Hepatocyte (in vitro differentiated cells): ENCODE measurements around the gene TTC7B. TPM values are rescaled to one million over a fixed set of nuclear protein-coding genes. Genes with fewer than 3 reads are reported as not detected.
A peak's percentile ranks its signal among the peaks of the same experiment; 100 is the strongest.

Source experiments
- DNase-seq: peaks from one replicate; pipeline ENCODE4 v3.0.0-alpha.2; 2016; ENCODE audit warnings: low spot score
- H2AFZ ChIP-seq: fragments of 200-600 bp; sonication (generic); 2 replicates; pipeline ENCODE4 v1.6.0; 2016; ENCODE audit warnings: antibody characterized with exemption, mild to moderate bottlenecking
- H3K27ac ChIP-seq: fragments of 200-600 bp; sonication (generic); 2 replicates; pipeline ENCODE4 v1.5.1; 2016; ENCODE audit warnings: mild to moderate bottlenecking
- H3K27me3 ChIP-seq: fragments of 200-600 bp; sonication (generic); 2 replicates; pipeline ENCODE4 v1.6.1; 2016
- H3K36me3 ChIP-seq: fragments of 200-600 bp; sonication (generic); replicated peaks from 2 replicates; pipeline ENCODE4 v1.5.1; 2016; ENCODE audit warnings: low read depth; ENCODE audit not compliant: insufficient read depth
- H3K4me1 ChIP-seq: fragments of 200-600 bp; sonication (generic); 2 replicates; pipeline ENCODE4 v1.5.1; 2016; ENCODE audit warnings: mild to moderate bottlenecking, moderate library complexity; ENCODE audit not compliant: insufficient read depth
- H3K4me2 ChIP-seq: fragments of 200-600 bp; sonication (generic); 2 replicates; pipeline ENCODE4 v1.6.0; 2016
- H3K4me3 ChIP-seq: fragments of 200-600 bp; sonication (generic); 2 replicates; pipeline ENCODE4 v1.5.1; 2016; ENCODE audit warnings: mild to moderate bottlenecking
- H3K79me2 ChIP-seq: fragments of 200-600 bp; sonication (generic); 2 replicates; pipeline ENCODE4 v1.6.0; 2017; ENCODE audit warnings: mild to moderate bottlenecking
- H3K9me2 ChIP-seq: fragments of 200-600 bp; sonication (generic); replicated peaks from 2 replicates; pipeline ENCODE4 v1.6.0; 2017; ENCODE audit warnings: mild to moderate bottlenecking; ENCODE audit not compliant: insufficient read depth
- H3K9me3 ChIP-seq: fragments of 200-600 bp; sonication (generic); 2 replicates; pipeline ENCODE4 v1.5.1; 2016; ENCODE audit warnings: low read depth, mild to moderate bottlenecking
- H4K20me1 ChIP-seq: fragments of 200-600 bp; sonication (generic); 2 replicates; pipeline ENCODE4 v1.6.0; 2016; ENCODE audit warnings: mild to moderate bottlenecking; ENCODE audit not compliant: insufficient read depth, poor library complexity, severe bottlenecking
- EZH2 ChIP-seq: fragments of 200-600 bp; sonication (generic); IDR thresholded peaks from 2 replicates; pipeline ENCODE4 v1.6.1; 2016; ENCODE audit warnings: antibody characterized with exemption, mild to moderate bottlenecking, borderline replicate concordance
- EZH2phosphoT487 ChIP-seq: fragments of 200-600 bp; sonication (generic); IDR thresholded peaks from one replicate; pipeline ENCODE4 v1.6.1; 2018; ENCODE audit warnings: antibody characterized with exemption, mild to moderate bottlenecking, low read depth, moderate library complexity; ENCODE audit not compliant: unreplicated experiment, severe bottlenecking
- WGBS: methylation state at CpG from one replicate; pipeline ENCODE4 v1.1.6; 2016; ENCODE audit warnings: low lambda C conversion rate; ENCODE audit errors: missing lambda C conversion rate; 5-methylcytosine and 5-hydroxymethylcytosine counted together
- polyA plus RNA-seq: library from polyadenylated mRNA; unstranded; fragments of >200 nt; fragmentation: Nextera tagmentation; extraction: Ambion mirVana; gene quantifications from 2 replicates; pipeline ENCODE4 v1.2.1, GENCODE V29; 2016
- total RNA-seq: library from RNA; depleted of rRNA; stranded (reverse); fragments of >200 nt; gene quantifications from 2 replicates; pipeline ENCODE4 v1.2.3, GENCODE V29; 2014
- TF ChIP-seq, protein P1 (sequence below): fragments of 200-600 bp; sonication (generic); IDR thresholded peaks from 2 replicates; pipeline ENCODE4 v1.5.1; 2016; ENCODE audit warnings: antibody characterized with exemption, mild to moderate bottlenecking; ENCODE audit not compliant: poor library complexity

Gene TTC7B
- total and polyA plus RNA-seq, 2 experiments from 2014 or later: 10.7 to 25.5 TPM

DNA sequence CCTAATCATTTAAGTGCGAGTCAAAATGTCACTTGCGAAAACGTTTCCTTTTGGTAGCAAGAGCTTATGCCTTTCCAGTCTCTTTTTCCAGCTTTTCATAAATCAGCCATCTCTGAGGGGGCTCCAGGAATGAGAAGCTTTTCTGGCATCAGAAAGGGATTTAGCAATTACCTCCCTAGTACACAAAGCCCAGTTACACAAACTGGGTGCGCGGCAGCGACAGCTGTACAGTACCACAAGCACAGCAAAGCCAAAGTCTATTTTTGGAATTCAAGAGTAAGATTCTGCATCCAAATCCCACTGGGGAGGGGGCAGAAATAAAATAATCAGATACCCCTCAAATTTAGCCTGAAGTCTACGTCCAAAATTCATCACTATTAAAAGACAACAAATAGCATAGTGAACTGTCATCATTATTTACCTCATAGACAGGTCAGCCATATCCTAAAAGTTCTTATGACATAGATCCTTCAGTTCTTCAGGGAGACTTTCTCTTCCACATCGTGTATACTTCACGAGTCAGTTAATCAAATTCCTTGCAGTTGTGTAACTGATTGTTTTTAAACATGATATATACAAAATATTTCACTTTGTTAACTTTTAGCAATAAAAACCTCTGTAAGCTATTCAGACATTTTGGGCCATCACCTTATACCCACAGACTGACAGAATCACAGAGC lies 150.8 kb downstream of the TTC7B start:
- TF ChIP-seq EZH2 (no peak), EZH2phosphoT487 (no peak)
- TF ChIP-seq, protein P1, sequence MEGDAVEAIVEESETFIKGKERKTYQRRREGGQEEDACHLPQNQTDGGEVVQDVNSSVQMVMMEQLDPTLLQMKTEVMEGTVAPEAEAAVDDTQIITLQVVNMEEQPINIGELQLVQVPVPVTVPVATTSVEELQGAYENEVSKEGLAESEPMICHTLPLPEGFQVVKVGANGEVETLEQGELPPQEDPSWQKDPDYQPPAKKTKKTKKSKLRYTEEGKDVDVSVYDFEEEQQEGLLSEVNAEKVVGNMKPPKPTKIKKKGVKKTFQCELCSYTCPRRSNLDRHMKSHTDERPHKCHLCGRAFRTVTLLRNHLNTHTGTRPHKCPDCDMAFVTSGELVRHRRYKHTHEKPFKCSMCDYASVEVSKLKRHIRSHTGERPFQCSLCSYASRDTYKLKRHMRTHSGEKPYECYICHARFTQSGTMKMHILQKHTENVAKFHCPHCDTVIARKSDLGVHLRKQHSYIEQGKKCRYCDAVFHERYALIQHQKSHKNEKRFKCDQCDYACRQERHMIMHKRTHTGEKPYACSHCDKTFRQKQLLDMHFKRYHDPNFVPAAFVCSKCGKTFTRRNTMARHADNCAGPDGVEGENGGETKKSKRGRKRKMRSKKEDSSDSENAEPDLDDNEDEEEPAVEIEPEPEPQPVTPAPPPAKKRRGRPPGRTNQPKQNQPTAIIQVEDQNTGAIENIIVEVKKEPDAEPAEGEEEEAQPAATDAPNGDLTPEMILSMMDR: no peak
- H3K4me2 ChIP-seq: no peak overlapping the region
- H3K27me3 ChIP-seq: no peaks in the 10 kb centered on the region
- no peak overlapping the region for H3K4me3 ChIP-seq
- WGBS: 73% methylated on average over 9 of the region's 9 CpGs
- H3K9me3 ChIP-seq: no peaks in the 10 kb centered on the region
- H4K20me1 ChIP-seq: no peaks in the 10 kb centered on the region
- H3K36me3 ChIP-seq: no peaks in the 10 kb centered on the region
- H3K79me2 ChIP-seq: no peaks in the 10 kb centered on the region
- peaks cover 3% of the 10 kb centered on the region for H3K4me1 ChIP-seq
- no peak for DNase-seq
- peak overlapping the region; percentile 22 for H3K27ac ChIP-seq
- H3K9me2 ChIP-seq: no peaks in the 10 kb centered on the region
- H2AFZ ChIP-seq: no peak overlapping the region

DNA sequence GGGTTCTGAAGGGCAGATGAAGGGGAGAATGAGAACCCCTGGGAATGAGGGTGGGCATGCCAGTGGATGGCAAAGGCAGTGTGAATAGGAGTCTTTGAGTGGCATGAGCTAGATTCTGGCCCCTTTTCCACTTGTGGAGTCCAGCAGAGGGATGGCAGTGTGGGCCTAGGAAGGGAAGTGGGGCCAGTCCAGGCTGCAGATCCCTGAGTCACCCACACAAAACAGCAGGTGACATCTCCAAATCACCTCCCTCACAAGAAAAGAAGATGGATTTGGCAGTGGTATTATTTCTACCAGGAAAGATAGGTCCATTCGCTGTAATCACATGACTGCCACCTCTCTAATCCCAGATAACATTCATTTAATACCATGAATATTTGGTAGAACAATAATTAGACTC lies 151.3 kb downstream of the TTC7B start:
- TF ChIP-seq, protein P1: no peak
- no peak for TF ChIP-seq EZH2phosphoT487
- no peak for TF ChIP-seq EZH2
- H2AFZ ChIP-seq: no peak overlapping the region
- no peaks in the 10 kb centered on the region for H3K27me3 ChIP-seq
- WGBS: 84% methylated on average over 1 of the region's 1 CpG
- no peaks in the 10 kb centered on the region for H3K9me3 ChIP-seq
- no peak overlapping the region for H3K4me3 ChIP-seq
- H3K9me2 ChIP-seq: no peaks in the 10 kb centered on the region
- peaks cover 3% of the 10 kb centered on the region for H3K4me1 ChIP-seq
- no peaks in the 10 kb centered on the region for H3K36me3 ChIP-seq
- no peaks in the 10 kb centered on the region for H3K79me2 ChIP-seq
- H3K27ac ChIP-seq: no peak overlapping the region
- H3K4me2 ChIP-seq: no peak overlapping the region
- no peaks in the 10 kb centered on the region for H4K20me1 ChIP-seq
- no peak for DNase-seq

DNA sequence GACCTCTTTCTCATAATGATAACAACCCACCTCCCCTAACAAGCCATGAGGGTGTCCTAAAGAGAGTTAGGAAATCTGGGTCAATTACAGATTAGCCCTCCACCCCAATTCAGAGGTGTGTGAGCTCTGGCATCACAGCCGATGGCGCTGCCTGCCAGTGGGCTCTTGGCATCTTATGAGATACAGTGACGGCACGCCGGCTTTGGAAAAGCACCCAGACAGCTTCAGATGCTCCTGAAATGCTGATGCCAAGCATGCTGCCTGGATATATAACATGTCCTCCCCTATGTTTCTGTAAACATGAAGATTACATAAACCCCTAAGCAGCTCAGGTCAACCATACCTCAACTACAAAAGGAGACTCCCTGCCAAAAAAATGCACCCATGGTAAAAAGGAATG lies 152.6 kb downstream of the TTC7B start:
- no peaks in the 10 kb centered on the region for H3K36me3 ChIP-seq
- no peak overlapping the region for H3K4me2 ChIP-seq
- DNase-seq: no peak
- TF ChIP-seq, protein P1: no peak
- TF ChIP-seq EZH2phosphoT487 (no peak), EZH2 (no peak)
- H3K9me2 ChIP-seq: no peaks in the 10 kb centered on the region
- no peak overlapping the region for H3K27ac ChIP-seq
- H3K4me3 ChIP-seq: no peak overlapping the region
- no peak overlapping the region for H2AFZ ChIP-seq
- H3K4me1 ChIP-seq: peaks cover 3% of the 10 kb centered on the region
- H3K79me2 ChIP-seq: no peaks in the 10 kb centered on the region
- WGBS: 88% methylated on average over 5 of the region's 5 CpGs
- no peaks in the 10 kb centered on the region for H3K27me3 ChIP-seq
- no peaks in the 10 kb centered on the region for H4K20me1 ChIP-seq
- no peaks in the 10 kb centered on the region for H3K9me3 ChIP-seq
